Neuron (in vitro differentiated cells): Measurements from ENCODE around the gene DLX6.

Source experiments
- H2AFZ ChIP-seq: one replicate; pipeline ENCODE4 v1.6.1; 2013; ENCODE audit warnings: low read depth, mild to moderate bottlenecking, inconsistent platforms, low read length, moderate library complexity
- H3K27me3 ChIP-seq: one replicate; pipeline ENCODE4 v1.6.1; 2013; ENCODE audit warnings: low read length; ENCODE audit not compliant: insufficient read depth
- H3K36me3 ChIP-seq: one replicate; pipeline ENCODE4 v1.6.1; 2013; ENCODE audit warnings: low read length; ENCODE audit not compliant: insufficient read depth
- H3K4me1 ChIP-seq: one replicate; pipeline ENCODE4 v1.6.1; 2013; ENCODE audit warnings: low read length; ENCODE audit not compliant: insufficient read depth
- H3K4me3 ChIP-seq: 2 replicates; pipeline ENCODE4 v1.5.1; 2013; ENCODE audit warnings: mild to moderate bottlenecking, low read length, moderate library complexity
- H3K9me3 ChIP-seq: one replicate; pipeline ENCODE4 v1.6.1; 2013; ENCODE audit warnings: low read length

Gene DLX6

DNA sequence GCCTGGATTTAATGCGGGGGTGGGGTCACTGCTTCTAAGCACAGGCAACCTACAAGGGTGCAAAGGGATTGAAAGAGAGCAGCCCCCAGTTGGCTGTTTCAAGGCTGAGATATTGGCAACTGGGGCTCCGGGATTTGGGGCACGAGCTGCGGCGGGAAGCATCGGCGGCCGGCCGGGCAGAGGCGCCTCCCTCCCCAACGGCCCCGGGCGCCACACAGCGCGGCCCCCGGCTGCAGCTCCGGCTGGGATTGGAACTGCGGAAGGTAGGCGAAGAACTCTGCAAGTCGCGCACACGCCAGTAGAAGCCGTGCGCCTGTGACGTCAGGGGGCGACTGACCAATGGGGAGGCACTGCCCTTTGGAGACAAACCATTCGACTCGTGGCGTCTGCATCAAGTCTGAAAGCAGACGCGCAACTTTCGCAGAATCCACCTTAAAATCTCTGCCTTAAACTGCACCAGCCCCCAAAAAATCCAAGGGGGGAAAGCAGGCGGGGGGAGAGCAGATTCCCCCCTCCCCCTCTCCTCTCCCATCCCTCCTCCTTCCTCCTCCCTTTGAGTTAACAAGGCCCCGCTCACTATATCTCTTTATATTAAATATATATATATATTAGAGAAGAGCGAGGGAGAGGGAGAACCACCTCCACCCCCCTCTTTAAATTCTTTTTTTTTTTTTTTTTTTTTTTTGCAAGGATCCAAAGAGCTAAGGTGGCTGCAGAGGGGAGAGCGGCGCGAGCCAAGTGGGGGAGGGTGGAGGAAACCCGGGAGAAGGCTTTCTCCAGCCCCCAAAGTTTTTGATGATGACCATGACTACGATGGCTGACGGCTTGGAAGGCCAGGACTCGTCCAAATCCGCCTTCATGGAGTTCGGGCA is at the start of gene DLX6:
TSS of gene DLX6 (plus strand) at position 371 of the 872 bp plus-strand sequence. CDS start at position 796, 425 bp downstream.
- Histone ChIP-seq H3K9me3 (no peaks in the 10 kb centered on the region), H3K36me3 (no peaks in the 10 kb centered on the region), H3K27me3 (peaks cover 91% of the 10 kb centered on the region), H3K4me3 (peak within 1 kb of the TSS; percentile 46), H3K4me1 (no peaks in the 10 kb centered on the region), H2AFZ (peak within 1 kb of the TSS; percentile 20)

DNA sequence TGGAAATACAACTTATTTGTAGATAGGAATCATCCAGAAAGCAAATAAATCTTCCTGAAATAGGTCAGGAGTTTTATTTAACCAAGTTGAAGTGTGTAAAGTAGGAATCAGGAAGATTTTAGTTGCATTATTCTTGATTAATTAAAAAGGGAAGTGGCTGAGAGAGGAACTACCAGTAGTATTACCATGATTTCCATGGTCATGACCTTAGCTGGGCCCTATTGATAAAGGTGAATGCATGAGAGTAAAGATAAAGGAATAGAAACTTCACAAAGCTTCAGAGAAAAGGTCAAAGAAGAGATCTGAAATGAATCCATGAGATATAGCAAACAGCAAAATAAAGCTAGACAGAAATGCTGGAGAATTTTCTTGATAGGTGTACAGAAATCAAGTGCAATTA is 46.2 kb upstream of the DLX6 start:
- Histone ChIP-seq H2AFZ (no peak overlapping the region), H3K4me1 (no peaks in the 10 kb centered on the region), H3K27me3 (peaks cover 11% of the 10 kb centered on the region)

DNA sequence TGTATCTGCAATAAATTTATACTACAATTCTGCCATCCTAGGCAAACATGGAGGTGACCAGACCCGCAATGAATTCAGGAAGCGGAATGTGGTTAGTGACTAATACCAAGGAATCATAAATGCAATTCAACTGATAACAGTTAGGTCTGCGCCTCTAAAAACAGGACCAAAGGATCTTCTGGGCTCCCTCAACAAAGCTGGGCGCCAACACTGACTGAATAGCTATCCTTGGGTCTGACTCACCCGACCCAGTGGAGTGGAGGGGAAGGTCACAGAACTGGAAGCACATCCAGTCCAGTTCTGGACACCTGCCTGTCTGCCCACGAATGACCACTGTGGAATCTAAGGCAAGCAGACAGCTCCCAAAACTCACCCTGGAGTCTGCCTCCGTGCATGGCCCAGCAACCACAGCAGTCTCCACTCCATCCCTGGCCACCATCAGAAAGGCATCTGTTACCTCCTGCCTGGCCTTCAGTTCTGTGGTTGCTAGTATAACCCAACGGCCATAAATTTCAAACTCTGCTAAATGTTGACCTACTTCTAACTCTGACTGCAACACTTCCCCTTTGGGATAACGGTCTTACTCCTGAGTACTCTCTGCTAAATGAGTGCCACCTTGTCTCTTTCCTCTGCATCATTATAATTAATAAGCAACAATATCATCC is 43.0 kb upstream of the DLX6 start:
- Histone ChIP-seq H2AFZ (no peak overlapping the region), H3K36me3 (no peaks in the 10 kb centered on the region), H3K27me3 (peaks cover 16% of the 10 kb centered on the region), H3K4me1 (no peaks in the 10 kb centered on the region), H3K4me3 (no peak overlapping the region), H3K9me3 (no peaks in the 10 kb centered on the region)

More for the DNA sequence above, 46.2 kb upstream of the DLX6 start:
- Histone ChIP-seq H3K36me3 (no peaks in the 10 kb centered on the region), H3K4me3 (no peak overlapping the region), H3K9me3 (no peaks in the 10 kb centered on the region)

GRCh38 chr7:96968981-96969380 is 36.4 kb upstream of the DLX6 start:
- Histone ChIP-seq H3K27me3 (peaks cover 9% of the 10 kb centered on the region), H2AFZ (no peak overlapping the region), H3K9me3 (no peaks in the 10 kb centered on the region), H3K4me1 (no peaks in the 10 kb centered on the region), H3K36me3 (no peaks in the 10 kb centered on the region), H3K4me3 (no peak overlapping the region)

- no peak overlapping the region for H3K4me3 ChIP-seq
- no peaks in the 10 kb centered on the region for H3K9me3 ChIP-seq
Measured at GRCh38 chr7:96970739-96971138, 34.6 kb upstream of the DLX6 start.

DNA sequence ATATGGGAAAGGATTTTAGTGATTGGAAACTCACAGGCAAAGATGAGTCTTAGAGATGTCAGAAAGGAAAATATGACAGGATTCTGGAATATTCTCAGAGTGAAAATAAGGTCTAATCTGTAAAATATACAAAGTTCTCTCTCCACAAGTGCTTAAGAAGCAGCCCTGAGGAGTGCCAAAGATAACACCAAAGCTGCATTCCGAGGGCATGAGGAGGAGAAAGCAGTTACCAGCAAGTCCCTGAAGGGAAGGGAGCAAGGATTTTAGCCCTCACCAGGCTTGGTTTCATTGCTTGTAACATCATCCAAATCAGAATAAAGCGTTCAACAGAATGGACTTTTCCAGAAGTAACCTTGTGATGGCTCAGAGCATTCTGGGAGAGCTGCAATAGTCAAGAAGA is 31.4 kb upstream of the DLX6 start:
- Histone ChIP-seq H3K27me3 (peaks cover 3% of the 10 kb centered on the region), H3K4me3 (no peak overlapping the region), H3K4me1 (no peaks in the 10 kb centered on the region), H3K9me3 (no peaks in the 10 kb centered on the region), H2AFZ (no peak overlapping the region), H3K36me3 (no peaks in the 10 kb centered on the region)

More at GRCh38 chr7:96970739-96971138, 34.6 kb upstream of the DLX6 start:
- H3K36me3 ChIP-seq, result no peaks in the 10 kb centered on the region
- no peak overlapping the region for H2AFZ ChIP-seq
- no peaks in the 10 kb centered on the region for H3K4me1 ChIP-seq
- H3K27me3 ChIP-seq, result peaks cover 7% of the 10 kb centered on the region

- Histone ChIP-seq H2AFZ (no peak overlapping the region), H3K4me3 (no peak overlapping the region), H3K4me1 (no peaks in the 10 kb centered on the region), H3K36me3 (no peaks in the 10 kb centered on the region), H3K27me3 (peaks cover 8% of the 10 kb centered on the region), H3K9me3 (no peaks in the 10 kb centered on the region)
Measured at GRCh38 chr7:96976106-96976505, 29.2 kb upstream of the DLX6 start.

- no peak overlapping the region for H3K4me3 ChIP-seq
- no peaks in the 10 kb centered on the region for H3K9me3 ChIP-seq
- no peaks in the 10 kb centered on the region for H3K36me3 ChIP-seq
- H3K4me1 ChIP-seq, result no peaks in the 10 kb centered on the region
- H2AFZ ChIP-seq, result no peak overlapping the region
- H3K27me3 ChIP-seq, result peaks cover 8% of the 10 kb centered on the region
Measured at GRCh38 chr7:96977445-96977844, 27.9 kb upstream of the DLX6 start.

GRCh38 chr7:96979551-96980276 is 25.6 kb upstream of the DLX6 start:
- no peaks in the 10 kb centered on the region for H3K4me1 ChIP-seq
- H3K36me3 ChIP-seq, result no peaks in the 10 kb centered on the region
- no peak overlapping the region for H3K4me3 ChIP-seq
- no peak overlapping the region for H2AFZ ChIP-seq
- no peaks in the 10 kb centered on the region for H3K9me3 ChIP-seq
- H3K27me3 ChIP-seq, result peaks cover 14% of the 10 kb centered on the region

DNA sequence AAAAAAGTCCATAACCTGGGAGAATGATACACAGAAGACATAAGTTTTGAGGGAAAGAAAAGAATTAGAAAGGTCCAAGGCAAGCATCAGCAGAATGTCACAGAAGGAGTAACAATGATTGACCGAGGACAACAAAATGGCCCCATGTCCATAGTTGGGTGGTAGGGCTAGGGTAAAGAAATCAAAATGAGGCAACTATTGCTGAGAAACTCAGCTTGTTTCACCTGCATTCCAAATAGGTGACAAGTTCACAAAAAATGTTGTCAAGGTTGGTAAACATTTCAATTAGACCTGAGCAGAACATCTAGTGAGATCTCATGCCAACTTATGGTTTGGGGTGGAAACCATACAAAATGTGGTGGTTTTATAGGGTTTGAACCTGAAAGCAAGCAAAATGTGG is 22.8 kb upstream of the DLX6 start:
- H3K9me3 ChIP-seq, result no peaks in the 10 kb centered on the region
- H3K4me3 ChIP-seq, result no peak overlapping the region
- H3K27me3 ChIP-seq, result peaks cover 29% of the 10 kb centered on the region
- no peak overlapping the region for H2AFZ ChIP-seq
- H3K4me1 ChIP-seq, result no peaks in the 10 kb centered on the region
- H3K36me3 ChIP-seq, result no peaks in the 10 kb centered on the region

- H3K4me3 ChIP-seq, result no peak overlapping the region
- no peaks in the 10 kb centered on the region for H3K9me3 ChIP-seq
- H3K27me3 ChIP-seq, result peaks cover 50% of the 10 kb centered on the region
Measured at GRCh38 chr7:96985992-96986391, 19.4 kb upstream of the DLX6 start.

DNA sequence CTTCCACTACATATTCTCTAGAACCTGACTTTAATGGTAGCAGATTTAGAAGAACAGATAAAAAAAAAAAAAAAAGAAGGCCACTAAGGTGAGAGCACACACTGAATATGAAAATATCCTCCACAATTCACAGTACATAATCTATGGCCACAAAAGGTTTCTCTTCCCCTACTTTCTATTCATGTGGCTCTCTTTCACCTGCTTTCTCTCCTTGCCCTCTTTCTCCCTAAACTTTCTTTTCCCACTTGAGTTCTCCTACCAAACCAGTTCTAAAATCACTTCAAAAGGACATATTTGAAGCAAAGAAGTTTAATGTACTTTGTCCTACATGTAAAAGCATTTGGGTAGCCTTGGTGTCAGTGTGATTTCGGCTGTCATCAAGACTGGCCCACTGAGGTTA is 18.5 kb upstream of the DLX6 start:
- Histone ChIP-seq H3K4me1 (no peaks in the 10 kb centered on the region), H3K4me3 (no peak overlapping the region), H3K36me3 (no peaks in the 10 kb centered on the region), H3K9me3 (no peaks in the 10 kb centered on the region), H3K27me3 (peaks cover 59% of the 10 kb centered on the region), H2AFZ (no peak overlapping the region)

More at GRCh38 chr7:96985992-96986391, 19.4 kb upstream of the DLX6 start:
- H2AFZ ChIP-seq, result no peak overlapping the region
- H3K4me1 ChIP-seq, result no peaks in the 10 kb centered on the region
- H3K36me3 ChIP-seq, result no peaks in the 10 kb centered on the region

GRCh38 chr7:96987719-96988118 is 17.6 kb upstream of the DLX6 start:
- peaks cover 65% of the 10 kb centered on the region for H3K27me3 ChIP-seq
- H3K4me1 ChIP-seq, result no peaks in the 10 kb centered on the region
- no peaks in the 10 kb centered on the region for H3K9me3 ChIP-seq
- H2AFZ ChIP-seq, result no peak overlapping the region
- no peaks in the 10 kb centered on the region for H3K36me3 ChIP-seq
- no peak overlapping the region for H3K4me3 ChIP-seq
